GM12878 (cell line): ENCODE results near the gene METTL21A.

Experiments used
- FOXM1 ChIP-seq: IDR thresholded peaks from 2 replicates; pipeline ENCODE4 v1.6.1; 2012; ENCODE audit warnings: low read depth, mild to moderate bottlenecking, inconsistent platforms, low read length, moderate library complexity
- NFIC ChIP-seq: IDR thresholded peaks from 2 replicates; pipeline ENCODE4 v1.6.1; 2012; ENCODE audit warnings: low read depth, mild to moderate bottlenecking, inconsistent platforms, low read length, moderate library complexity
- PAX8 ChIP-seq: fragments of 450-650 bp; IDR thresholded peaks from 2 replicates; pipeline ENCODE4 v1.6.1; 2017; ENCODE audit warnings: mild to moderate bottlenecking, moderate library complexity
- RCOR1 ChIP-seq: conservative IDR thresholded peaks from 2 replicates; pipeline ENCODE4 v1.6.1; 2012; ENCODE audit warnings: low read depth, low read length, improper control_type of control experiment
- STAT1 ChIP-seq: fragments of 450-650 bp; conservative IDR thresholded peaks from 2 replicates; pipeline ENCODE4 v1.6.1; 2014; ENCODE audit warnings: antibody characterized with exemption, mild to moderate bottlenecking
- TAF1 ChIP-seq: IDR thresholded peaks from 2 replicates; pipeline ENCODE4 v1.6.1; 2011; ENCODE audit warnings: mild to moderate bottlenecking, low read depth, low read length, borderline replicate concordance
- ZZZ3 ChIP-seq: IDR thresholded peaks from 2 replicates; pipeline ENCODE4 v1.6.1; 2011; ENCODE audit warnings: low read depth; ENCODE audit not compliant: control insufficient read depth, insufficient read length
- TF ChIP-seq, protein P1 (sequence below): IDR thresholded peaks from 2 replicates; pipeline ENCODE4 v1.6.1; 2011; ENCODE audit warnings: low read depth, mild to moderate bottlenecking, low read length, moderate library complexity, borderline replicate concordance; ENCODE audit errors: extremely low read depth
- TF ChIP-seq, protein P2 (sequence below), 3 experiments: IDR thresholded peaks in 2 of 3; conservative IDR thresholded peaks in 1 of 3; 2 replicates each; pipeline ENCODE4 v1.5.1; 2011; ENCODE audit warnings: low read depth in 3 of 3, low read length in 3 of 3, mild to moderate bottlenecking in 3 of 3, control low read depth in 2 of 3, moderate library complexity in 2 of 3, inconsistent platforms in 1 of 3, mixed read lengths in 1 of 3; ENCODE audit not compliant: control insufficient read depth in 2 of 3, insufficient read depth in 1 of 3; ENCODE audit errors: extremely low read depth in 1 of 3
- TF ChIP-seq, protein P3 (sequence below): fragments of 450-650 bp; IDR thresholded peaks from 2 replicates; pipeline ENCODE4 v1.6.1; 2016; ENCODE audit warnings: mild to moderate bottlenecking, moderate library complexity, borderline replicate concordance
- TF ChIP-seq, protein P4 (sequence below): IDR thresholded peaks from 2 replicates; pipeline ENCODE4 v1.6.1; 2012; ENCODE audit warnings: mild to moderate bottlenecking, low read depth, low read length
- TF ChIP-seq, protein P5 (sequence below): IDR thresholded peaks from 2 replicates; pipeline ENCODE4 v1.6.1; 2012; ENCODE audit warnings: low read depth, low read length, improper control_type of control experiment
- TF ChIP-seq, protein P6 (sequence below): fragments of 450-650 bp; formaldehyde crosslinking; IDR thresholded peaks from 2 replicates; pipeline ENCODE4 v1.5.0; 2022; ENCODE audit warnings: mild to moderate bottlenecking, missing genetic modification characterization

DNA sequence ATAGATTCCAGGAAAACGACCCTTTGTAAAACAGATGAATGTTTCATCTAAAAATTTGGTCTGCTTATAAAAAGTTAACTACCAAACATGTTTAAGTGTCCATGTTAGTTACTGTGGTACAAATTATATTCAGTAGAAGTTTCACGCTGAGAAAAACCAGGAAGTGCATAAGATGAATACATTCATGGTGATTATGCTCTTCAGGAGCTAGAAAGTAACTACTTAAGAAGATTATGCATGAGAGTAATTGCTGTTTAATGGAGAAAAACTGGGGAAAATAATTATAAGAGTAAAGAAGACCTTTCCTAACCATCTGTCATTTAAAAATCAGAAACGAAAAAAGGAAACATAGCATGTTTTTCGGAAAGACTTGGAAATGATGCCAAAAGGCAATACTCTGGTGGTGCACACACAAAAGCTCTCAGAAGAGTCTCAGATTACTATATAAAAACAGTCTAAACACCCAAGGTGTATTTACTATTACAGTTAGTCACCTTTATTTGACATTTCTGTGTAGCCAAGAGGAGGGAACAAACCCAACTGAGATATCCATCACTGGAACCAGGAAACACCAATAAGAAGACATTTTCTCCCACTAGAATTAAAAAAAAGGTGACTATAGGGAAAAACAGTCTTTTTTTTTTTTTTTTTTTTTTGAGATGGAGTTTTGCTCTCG lies 38.8 kb upstream of the METTL21A start:
- TF ChIP-seq PAX8 (no peak), ZZZ3 (no peak), TAF1 (no peak), NFIC (no peak), RCOR1 (no peak), FOXM1 (no peak), STAT1 (no peak)
- TF ChIP-seq, protein P1, sequence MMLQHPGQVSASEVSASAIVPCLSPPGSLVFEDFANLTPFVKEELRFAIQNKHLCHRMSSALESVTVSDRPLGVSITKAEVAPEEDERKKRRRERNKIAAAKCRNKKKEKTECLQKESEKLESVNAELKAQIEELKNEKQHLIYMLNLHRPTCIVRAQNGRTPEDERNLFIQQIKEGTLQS, result no peak
- TF ChIP-seq, protein P2, sequence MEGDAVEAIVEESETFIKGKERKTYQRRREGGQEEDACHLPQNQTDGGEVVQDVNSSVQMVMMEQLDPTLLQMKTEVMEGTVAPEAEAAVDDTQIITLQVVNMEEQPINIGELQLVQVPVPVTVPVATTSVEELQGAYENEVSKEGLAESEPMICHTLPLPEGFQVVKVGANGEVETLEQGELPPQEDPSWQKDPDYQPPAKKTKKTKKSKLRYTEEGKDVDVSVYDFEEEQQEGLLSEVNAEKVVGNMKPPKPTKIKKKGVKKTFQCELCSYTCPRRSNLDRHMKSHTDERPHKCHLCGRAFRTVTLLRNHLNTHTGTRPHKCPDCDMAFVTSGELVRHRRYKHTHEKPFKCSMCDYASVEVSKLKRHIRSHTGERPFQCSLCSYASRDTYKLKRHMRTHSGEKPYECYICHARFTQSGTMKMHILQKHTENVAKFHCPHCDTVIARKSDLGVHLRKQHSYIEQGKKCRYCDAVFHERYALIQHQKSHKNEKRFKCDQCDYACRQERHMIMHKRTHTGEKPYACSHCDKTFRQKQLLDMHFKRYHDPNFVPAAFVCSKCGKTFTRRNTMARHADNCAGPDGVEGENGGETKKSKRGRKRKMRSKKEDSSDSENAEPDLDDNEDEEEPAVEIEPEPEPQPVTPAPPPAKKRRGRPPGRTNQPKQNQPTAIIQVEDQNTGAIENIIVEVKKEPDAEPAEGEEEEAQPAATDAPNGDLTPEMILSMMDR (IDR thresholded peaks at IDR 0.05 in 2 of 3, conservative IDR thresholded peaks at IDR 0.05 in 1 of 3; ENCODE audit: control insufficient read depth in 2 of 3, extremely low read depth in 1 of 3, insufficient read depth in 1 of 3, low read depth in 3 of 3, low read length in 3 of 3), result no peak
- TF ChIP-seq, protein P3, sequence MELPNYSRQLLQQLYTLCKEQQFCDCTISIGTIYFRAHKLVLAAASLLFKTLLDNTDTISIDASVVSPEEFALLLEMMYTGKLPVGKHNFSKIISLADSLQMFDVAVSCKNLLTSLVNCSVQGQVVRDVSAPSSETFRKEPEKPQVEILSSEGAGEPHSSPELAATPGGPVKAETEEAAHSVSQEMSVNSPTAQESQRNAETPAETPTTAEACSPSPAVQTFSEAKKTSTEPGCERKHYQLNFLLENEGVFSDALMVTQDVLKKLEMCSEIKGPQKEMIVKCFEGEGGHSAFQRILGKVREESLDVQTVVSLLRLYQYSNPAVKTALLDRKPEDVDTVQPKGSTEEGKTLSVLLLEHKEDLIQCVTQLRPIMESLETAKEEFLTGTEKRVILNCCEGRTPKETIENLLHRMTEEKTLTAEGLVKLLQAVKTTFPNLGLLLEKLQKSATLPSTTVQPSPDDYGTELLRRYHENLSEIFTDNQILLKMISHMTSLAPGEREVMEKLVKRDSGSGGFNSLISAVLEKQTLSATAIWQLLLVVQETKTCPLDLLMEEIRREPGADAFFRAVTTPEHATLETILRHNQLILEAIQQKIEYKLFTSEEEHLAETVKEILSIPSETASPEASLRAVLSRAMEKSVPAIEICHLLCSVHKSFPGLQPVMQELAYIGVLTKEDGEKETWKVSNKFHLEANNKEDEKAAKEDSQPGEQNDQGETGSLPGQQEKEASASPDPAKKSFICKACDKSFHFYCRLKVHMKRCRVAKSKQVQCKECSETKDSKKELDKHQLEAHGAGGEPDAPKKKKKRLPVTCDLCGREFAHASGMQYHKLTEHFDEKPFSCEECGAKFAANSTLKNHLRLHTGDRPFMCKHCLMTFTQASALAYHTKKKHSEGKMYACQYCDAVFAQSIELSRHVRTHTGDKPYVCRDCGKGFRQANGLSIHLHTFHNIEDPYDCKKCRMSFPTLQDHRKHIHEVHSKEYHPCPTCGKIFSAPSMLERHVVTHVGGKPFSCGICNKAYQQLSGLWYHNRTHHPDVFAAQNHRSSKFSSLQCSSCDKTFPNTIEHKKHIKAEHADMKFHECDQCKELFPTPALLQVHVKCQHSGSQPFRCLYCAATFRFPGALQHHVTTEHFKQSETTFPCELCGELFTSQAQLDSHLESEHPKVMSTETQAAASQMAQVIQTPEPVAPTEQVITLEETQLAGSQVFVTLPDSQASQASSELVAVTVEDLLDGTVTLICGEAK, result no peak; the same call in 1 of the 2 replicates
- TF ChIP-seq, protein P4, sequence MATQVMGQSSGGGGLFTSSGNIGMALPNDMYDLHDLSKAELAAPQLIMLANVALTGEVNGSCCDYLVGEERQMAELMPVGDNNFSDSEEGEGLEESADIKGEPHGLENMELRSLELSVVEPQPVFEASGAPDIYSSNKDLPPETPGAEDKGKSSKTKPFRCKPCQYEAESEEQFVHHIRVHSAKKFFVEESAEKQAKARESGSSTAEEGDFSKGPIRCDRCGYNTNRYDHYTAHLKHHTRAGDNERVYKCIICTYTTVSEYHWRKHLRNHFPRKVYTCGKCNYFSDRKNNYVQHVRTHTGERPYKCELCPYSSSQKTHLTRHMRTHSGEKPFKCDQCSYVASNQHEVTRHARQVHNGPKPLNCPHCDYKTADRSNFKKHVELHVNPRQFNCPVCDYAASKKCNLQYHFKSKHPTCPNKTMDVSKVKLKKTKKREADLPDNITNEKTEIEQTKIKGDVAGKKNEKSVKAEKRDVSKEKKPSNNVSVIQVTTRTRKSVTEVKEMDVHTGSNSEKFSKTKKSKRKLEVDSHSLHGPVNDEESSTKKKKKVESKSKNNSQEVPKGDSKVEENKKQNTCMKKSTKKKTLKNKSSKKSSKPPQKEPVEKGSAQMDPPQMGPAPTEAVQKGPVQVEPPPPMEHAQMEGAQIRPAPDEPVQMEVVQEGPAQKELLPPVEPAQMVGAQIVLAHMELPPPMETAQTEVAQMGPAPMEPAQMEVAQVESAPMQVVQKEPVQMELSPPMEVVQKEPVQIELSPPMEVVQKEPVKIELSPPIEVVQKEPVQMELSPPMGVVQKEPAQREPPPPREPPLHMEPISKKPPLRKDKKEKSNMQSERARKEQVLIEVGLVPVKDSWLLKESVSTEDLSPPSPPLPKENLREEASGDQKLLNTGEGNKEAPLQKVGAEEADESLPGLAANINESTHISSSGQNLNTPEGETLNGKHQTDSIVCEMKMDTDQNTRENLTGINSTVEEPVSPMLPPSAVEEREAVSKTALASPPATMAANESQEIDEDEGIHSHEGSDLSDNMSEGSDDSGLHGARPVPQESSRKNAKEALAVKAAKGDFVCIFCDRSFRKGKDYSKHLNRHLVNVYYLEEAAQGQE, result no peak
- TF ChIP-seq, protein P5, sequence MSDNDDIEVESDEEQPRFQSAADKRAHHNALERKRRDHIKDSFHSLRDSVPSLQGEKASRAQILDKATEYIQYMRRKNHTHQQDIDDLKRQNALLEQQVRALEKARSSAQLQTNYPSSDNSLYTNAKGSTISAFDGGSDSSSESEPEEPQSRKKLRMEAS, result no peak
- TF ChIP-seq, protein P6, sequence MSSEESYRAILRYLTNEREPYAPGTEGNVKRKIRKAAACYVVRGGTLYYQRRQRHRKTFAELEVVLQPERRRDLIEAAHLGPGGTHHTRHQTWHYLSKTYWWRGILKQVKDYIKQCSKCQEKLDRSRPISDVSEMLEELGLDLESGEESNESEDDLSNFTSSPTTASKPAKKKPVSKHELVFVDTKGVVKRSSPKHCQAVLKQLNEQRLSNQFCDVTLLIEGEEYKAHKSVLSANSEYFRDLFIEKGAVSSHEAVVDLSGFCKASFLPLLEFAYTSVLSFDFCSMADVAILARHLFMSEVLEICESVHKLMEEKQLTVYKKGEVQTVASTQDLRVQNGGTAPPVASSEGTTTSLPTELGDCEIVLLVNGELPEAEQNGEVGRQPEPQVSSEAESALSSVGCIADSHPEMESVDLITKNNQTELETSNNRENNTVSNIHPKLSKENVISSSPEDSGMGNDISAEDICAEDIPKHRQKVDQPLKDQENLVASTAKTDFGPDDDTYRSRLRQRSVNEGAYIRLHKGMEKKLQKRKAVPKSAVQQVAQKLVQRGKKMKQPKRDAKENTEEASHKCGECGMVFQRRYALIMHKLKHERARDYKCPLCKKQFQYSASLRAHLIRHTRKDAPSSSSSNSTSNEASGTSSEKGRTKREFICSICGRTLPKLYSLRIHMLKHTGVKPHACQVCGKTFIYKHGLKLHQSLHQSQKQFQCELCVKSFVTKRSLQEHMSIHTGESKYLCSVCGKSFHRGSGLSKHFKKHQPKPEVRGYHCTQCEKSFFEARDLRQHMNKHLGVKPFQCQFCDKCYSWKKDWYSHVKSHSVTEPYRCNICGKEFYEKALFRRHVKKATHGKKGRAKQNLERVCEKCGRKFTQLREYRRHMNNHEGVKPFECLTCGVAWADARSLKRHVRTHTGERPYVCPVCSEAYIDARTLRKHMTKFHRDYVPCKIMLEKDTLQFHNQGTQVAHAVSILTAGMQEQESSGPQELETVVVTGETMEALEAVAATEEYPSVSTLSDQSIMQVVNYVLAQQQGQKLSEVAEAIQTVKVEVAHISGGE, result no peak
